Epithelial cell of proximal tubule (primary cell): Measurements from ENCODE around the gene CLMP. TPM values are rescaled to one million over a fixed set of nuclear protein-coding genes. Genes with fewer than 3 reads are reported as not detected.
"Not testable (repeated sequence)": the region's sequence is repeated elsewhere in the genome, so short reads cannot be mapped to it uniquely, and the experiment has no call there.

Experiments used
- DNase-seq: peaks from one replicate; pipeline ENCODE4 v3.0.0-alpha.2; 2011; ENCODE audit warnings: low read depth
- H3K4me3 ChIP-seq: 2 replicates; pipeline ENCODE4 v1.5.1; 2011; ENCODE audit warnings: low read depth, mild to moderate bottlenecking, low read length
- CTCF ChIP-seq: conservative IDR thresholded peaks from 2 replicates; pipeline ENCODE4 v1.5.1; 2012; ENCODE audit warnings: low read depth, mild to moderate bottlenecking, low read length
- total RNA-seq: library from RNA; depleted of rRNA; stranded (reverse); fragments of >200 nt; gene quantifications from 2 replicates; pipeline ENCODE4 v1.2.3, GENCODE V29; 2015

The CLMP gene
- total RNA-seq, 1 donor from 2014 or later, result 19.0 TPM

- TF ChIP-seq CTCF, result no peak
- no peak overlapping the region for H3K4me3 ChIP-seq
- DNase-seq, result no peak
Measured at GRCh38 chr11:123139206-123139605, 55.8 kb downstream of the CLMP start.

GRCh38 chr11:123137431-123138224 lies 57.4 kb downstream of the CLMP start:
- DNase-seq, result no peak
- no peak overlapping the region for H3K4me3 ChIP-seq
- TF ChIP-seq CTCF, result no peak

GRCh38 chr11:123135863-123136446 lies 59.1 kb downstream of the CLMP start:
- DNase-seq, result no peak
- TF ChIP-seq CTCF, result no peak
- no peak overlapping the region for H3K4me3 ChIP-seq

- no peak overlapping the region for H3K4me3 ChIP-seq
- DNase-seq, result no peak
Measured at GRCh38 chr11:123132881-123133280, 62.2 kb downstream of the CLMP start.

GRCh38 chr11:123132034-123132766 lies 62.8 kb downstream of the CLMP start:
- not testable (repeated sequence) for DNase-seq

More at GRCh38 chr11:123132881-123133280, 62.2 kb downstream of the CLMP start:
- TF ChIP-seq CTCF, result no peak

GRCh38 chr11:123129920-123130319 lies 65.1 kb downstream of the CLMP start:
- no peak for TF ChIP-seq CTCF
- H3K4me3 ChIP-seq, result no peak overlapping the region
- no peak for DNase-seq

More at GRCh38 chr11:123132034-123132766, 62.8 kb downstream of the CLMP start:
- H3K4me3 ChIP-seq, result not testable (repeated sequence)

- no peak overlapping the region for H3K4me3 ChIP-seq
- DNase-seq, result no peak
- no peak for TF ChIP-seq CTCF
Measured at GRCh38 chr11:123125169-123125568, 69.9 kb downstream of the CLMP start.
